Activated T-cell treated with anti-CD3 and anti-CD28 coated beads for 1 hour (primary cell): ENCODE results near the gene CEACAM8.
"Not testable (repeated sequence)": the region's sequence is repeated elsewhere in the genome, so short reads cannot be mapped to it uniquely, and the experiment has no call there.

Experiments
- DNase-seq: peaks from one replicate; pipeline ENCODE4 v3.0.0-alpha.2; 2020; ENCODE audit warnings: low read depth

Gene CEACAM8

GRCh38 chr19:42594617-42595489, at the start of gene CEACAM8:
CEACAM8 (minus strand) TSS chr19:42594924; CDS start chr19:42594828, 96 bp downstream.
- no peak for DNase-seq

GRCh38 chr19:42639324-42640092, 44.8 kb upstream of the CEACAM8 start:
- DNase-seq: not testable (repeated sequence)

- no peak for DNase-seq
Observed at GRCh38 chr19:42635233-42635539, 40.5 kb upstream of the CEACAM8 start.

DNA sequence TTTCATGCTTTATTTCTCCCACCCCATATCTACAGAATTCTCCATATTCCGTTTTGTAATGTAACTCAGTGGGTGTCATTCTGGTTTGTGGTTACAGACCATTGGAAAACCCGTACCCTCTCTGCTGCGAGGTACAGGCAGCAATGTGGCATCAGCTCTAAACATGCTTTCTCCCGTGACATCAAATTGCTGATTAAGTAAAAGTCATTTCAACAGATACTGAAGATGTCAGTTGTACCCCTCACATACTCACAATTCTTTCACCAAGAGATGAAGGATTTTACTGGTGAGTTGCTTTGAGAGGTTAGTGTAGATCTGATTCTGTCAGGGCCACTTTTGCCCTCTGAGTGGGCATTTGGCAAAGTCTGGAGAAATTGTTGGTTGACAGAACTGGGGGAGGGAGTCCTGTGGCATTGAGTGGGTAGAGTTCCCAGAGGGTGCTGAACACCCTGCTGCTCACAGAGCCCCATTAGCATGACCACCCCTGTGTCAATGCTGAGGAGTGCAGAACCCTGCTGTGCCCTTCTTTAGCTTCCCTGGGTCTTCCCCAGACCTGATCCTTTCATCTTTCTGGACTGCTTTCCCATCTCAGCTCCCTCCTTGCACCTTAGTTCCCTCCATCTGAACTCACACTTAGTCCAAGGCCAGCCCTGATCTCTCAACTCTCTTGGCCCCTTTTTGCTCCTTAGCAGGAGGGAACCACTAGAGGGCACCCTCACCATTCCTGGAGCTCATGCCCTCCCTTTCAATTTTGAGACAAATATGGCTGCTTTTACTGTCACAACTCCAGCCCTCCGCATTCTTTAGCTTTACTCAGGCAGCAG, 39.9 kb upstream of the CEACAM8 start:
- no peak for DNase-seq

- no peak for DNase-seq
Observed at GRCh38 chr19:42629191-42629590, 34.5 kb upstream of the CEACAM8 start.

GRCh38 chr19:42628411-42629140, 33.9 kb upstream of the CEACAM8 start:
- DNase-seq: no peak

DNA sequence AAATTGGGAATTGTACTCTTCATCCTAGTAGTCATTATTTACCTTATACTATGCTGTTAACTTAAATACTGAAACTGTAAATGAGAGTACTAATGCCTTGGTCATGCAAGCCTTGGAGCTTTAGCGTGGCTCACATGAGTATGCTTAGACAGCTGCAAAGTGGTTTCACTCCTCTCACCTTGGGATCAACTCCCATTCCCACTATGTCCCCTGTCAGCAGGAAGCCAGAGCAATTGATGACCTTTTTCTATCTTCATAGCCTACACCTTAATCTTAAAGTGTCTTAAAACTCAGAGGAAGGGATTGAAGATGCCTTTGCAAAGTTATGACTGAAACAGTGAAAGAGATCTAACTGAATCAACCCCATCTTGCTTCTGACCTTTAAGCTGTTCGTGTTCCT, 33.2 kb upstream of the CEACAM8 start:
- DNase-seq: no peak

GRCh38 chr19:42626181-42626580, 31.5 kb upstream of the CEACAM8 start:
- no peak for DNase-seq

- DNase-seq: no peak
Observed at GRCh38 chr19:42619271-42619670, 24.5 kb upstream of the CEACAM8 start.

DNA sequence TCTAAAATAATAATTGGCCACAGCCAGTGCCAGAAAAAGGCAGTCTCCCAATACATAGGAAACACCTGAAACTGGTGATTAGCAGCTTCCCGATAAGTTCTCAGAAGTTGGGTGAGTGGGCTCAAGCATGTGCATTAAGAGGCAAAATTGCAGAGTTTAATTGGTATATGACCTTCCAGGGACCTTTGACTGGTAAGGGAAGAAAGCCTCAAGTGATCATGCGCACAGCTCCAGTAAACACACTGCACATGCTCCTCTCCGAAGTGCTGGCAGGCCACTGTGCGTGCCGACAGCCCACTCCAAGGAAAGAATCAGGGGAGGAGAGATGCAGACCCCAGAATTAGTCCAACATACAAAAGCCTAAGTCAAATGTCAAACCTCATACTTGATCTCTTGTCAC, 18.9 kb upstream of the CEACAM8 start:
- no peak for DNase-seq

- not testable (repeated sequence) for DNase-seq
Observed at GRCh38 chr19:42610401-42610915, 15.7 kb upstream of the CEACAM8 start.

- peak; percentile 28 for DNase-seq
Observed at GRCh38 chr19:42606660-42607351, 12.1 kb upstream of the CEACAM8 start.

- DNase-seq: no peak
Observed at GRCh38 chr19:42601811-42602443, 7.2 kb upstream of the CEACAM8 start.

DNA sequence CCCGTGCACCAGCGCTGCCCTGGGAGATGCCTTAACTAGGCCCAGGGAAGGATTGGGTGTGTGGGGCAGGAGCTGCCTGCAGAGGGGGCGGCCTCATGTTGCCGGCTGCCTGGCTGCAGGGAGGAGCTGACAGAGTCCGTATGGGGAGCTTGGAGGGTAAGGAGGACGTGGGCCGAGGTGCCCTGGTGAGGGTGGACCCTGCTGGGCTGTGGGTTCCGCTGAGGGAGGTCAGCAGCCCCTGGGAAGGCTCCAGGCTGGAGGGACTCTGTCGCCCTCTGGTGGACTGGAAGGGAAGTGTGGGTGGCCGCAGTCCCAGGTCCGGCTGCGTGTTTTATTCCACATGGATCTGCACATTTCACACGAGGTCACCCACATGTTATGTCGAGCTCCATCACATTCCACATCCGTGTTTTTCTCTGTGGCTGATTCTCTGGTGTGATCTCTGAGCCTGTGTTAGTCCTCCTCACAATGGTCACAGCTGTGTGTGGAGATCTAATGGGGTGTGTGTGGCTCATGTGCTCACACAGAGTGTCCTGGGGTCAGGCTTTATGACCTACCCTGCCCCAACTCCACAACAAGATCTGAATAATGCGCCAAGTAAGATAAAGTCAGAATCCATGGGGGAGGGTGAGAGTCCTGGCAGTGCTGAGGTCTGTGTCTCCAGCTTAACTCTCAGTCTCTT, 1.8 kb upstream of the CEACAM8 start:
- peak; percentile 20 for DNase-seq

GRCh38 chr19:42595550-42596172, 937 bp upstream of the CEACAM8 start:
- DNase-seq: no peak

GRCh38 chr19:42589792-42590191, 4.9 kb downstream of the CEACAM8 start:
- DNase-seq: no peak

GRCh38 chr19:42584466-42584865, 10.3 kb downstream of the CEACAM8 start:
- no peak for DNase-seq

DNA sequence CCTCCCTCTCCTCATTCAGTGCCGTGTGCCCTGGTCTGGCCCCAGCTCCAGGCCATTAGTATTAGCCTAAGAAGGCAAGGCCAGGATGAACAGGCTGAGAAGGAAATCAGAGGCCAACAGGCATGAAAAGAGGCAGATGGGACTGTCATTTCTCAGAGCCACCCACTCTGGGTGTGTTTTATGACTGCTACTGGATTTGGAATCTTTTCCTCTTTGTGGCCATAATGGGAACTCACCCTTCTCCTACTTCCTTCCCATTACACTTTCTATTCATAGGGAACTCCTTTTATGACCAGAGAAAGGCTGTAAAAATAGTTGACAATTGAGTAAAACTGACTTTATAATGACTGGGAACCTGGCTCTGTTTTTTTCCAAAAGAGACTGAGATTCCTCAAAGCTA, 17.7 kb downstream of the CEACAM8 start:
- no peak for DNase-seq

- no peak for DNase-seq
Observed at GRCh38 chr19:42576241-42576640, 18.5 kb downstream of the CEACAM8 start.
